ENCODE results near the gene IL11RA. TPM values are rescaled to one million over a fixed set of nuclear protein-coding genes. Genes with fewer than 3 reads are reported as not detected.

The IL11RA gene
- total and polyA plus RNA-seq, 5 donors from 2014 or later: 7.3 to 228 (median 10.9) TPM

- no peak overlapping the region for H3K4me3 Mint-ChIP-seq
- Histone ChIP-seq H3K27ac (ENCODE audit: insufficient read depth, low read length, poor library complexity, severe bottlenecking) (no peak overlapping the region), H3K4me1 (ENCODE audit: control insufficient read depth, insufficient read depth, low read length, poor library complexity, severe bottlenecking) (peaks cover 37% of the 10 kb centered on the region), H3K9me3 (ENCODE audit: control insufficient read depth in 2 of 2, low read length in 2 of 2) (no peaks in the 10 kb centered on the region), H3K27me3 (ENCODE audit: control insufficient read depth, insufficient read depth, low read length) (peaks cover 46% of the 10 kb centered on the region), H3K36me3 (ENCODE audit: control insufficient read depth, insufficient read depth, low read length) (no peaks in the 10 kb centered on the region), H3K4me3 (ENCODE audit: low read depth, low read length) (no peak overlapping the region)
- peaks cover 5% of the 10 kb centered on the region for H3K36me3 Mint-ChIP-seq
- peaks cover 11 to 38% (median 15%) of the 10 kb centered on the region in 4 donors for H3K4me1 Mint-ChIP-seq
- H3K9me3 Mint-ChIP-seq: peaks cover 0 to 3% (median 0%) of the 10 kb centered on the region in 7 donors
- ATAC-seq (ENCODE audit: low read depth in 2 of 2) (no peak), DNase-seq (no peak)
- peaks cover 76% of the 10 kb centered on the region for H3K27me3 Mint-ChIP-seq
- H3K27ac Mint-ChIP-seq: no peak overlapping the region
Measured at GRCh38 chr9:34625186-34625486, 26.8 kb upstream of the IL11RA start.

GRCh38 chr9:34627716-34628655 lies 24.0 kb upstream of the IL11RA start:
- Mint-ChIP-seq H3K4me1 (peaks cover 6 to 30% (median 10%) of the 10 kb centered on the region in 4 donors), H3K27me3 (peaks cover 59% of the 10 kb centered on the region), H3K36me3 (peaks cover 5% of the 10 kb centered on the region), H3K27ac (peak overlapping the region in 2 of 3 donors; percentile 2 to 79), H3K9me3 (peaks cover 0 to 3% (median 0%) of the 10 kb centered on the region in 7 donors), H3K4me3 (peak overlapping the region; percentile 16 to 88 (median 79))
- Histone ChIP-seq H3K9me3 (ENCODE audit: control insufficient read depth in 2 of 2, low read length in 2 of 2) (no peaks in the 10 kb centered on the region), H3K36me3 (ENCODE audit: control insufficient read depth, insufficient read depth, low read length) (no peaks in the 10 kb centered on the region), H3K27me3 (ENCODE audit: control insufficient read depth, insufficient read depth, low read length) (peaks cover 40% of the 10 kb centered on the region), H3K4me3 (ENCODE audit: low read depth, low read length) (peak overlapping the region; percentile 64), H3K4me1 (ENCODE audit: control insufficient read depth, insufficient read depth, low read length, poor library complexity, severe bottlenecking) (peaks cover 32% of the 10 kb centered on the region), H3K27ac (ENCODE audit: insufficient read depth, low read length, poor library complexity, severe bottlenecking) (no peak overlapping the region)
- DNase-seq (no peak), ATAC-seq (ENCODE audit: low read depth in 2 of 2) (peak in 1 of 2 donors; percentile 15)

GRCh38 chr9:34628656-34629490 lies 23.1 kb upstream of the IL11RA start, which contains the start of gene ARID3C:
Gene ARID3C (minus strand): TSS chr9:34629066. CDS start chr9:34628014, 1,052 bp downstream.
- H3K9me3 Mint-ChIP-seq: peaks cover 0 to 3% (median 0%) of the 10 kb centered on the region in 7 donors
- Histone ChIP-seq H3K9me3 (ENCODE audit: control insufficient read depth in 2 of 2, low read length in 2 of 2) (no peaks in the 10 kb centered on the region), H3K36me3 (ENCODE audit: control insufficient read depth, insufficient read depth, low read length) (no peaks in the 10 kb centered on the region), H3K4me3 (ENCODE audit: low read depth, low read length) (peak within 1 kb of the TSS; percentile 64), H3K27me3 (ENCODE audit: control insufficient read depth, insufficient read depth, low read length) (peaks cover 40% of the 10 kb centered on the region), H3K4me1 (ENCODE audit: control insufficient read depth, insufficient read depth, low read length, poor library complexity, severe bottlenecking) (peaks cover 24% of the 10 kb centered on the region), H3K27ac (ENCODE audit: insufficient read depth, low read length, poor library complexity, severe bottlenecking) (no peak within 1 kb of the TSS)
- ATAC-seq (ENCODE audit: low read depth in 2 of 2) (peak; percentile 54 to 66), DNase-seq (peak in 2 of 3 donors; percentile 32 to 38)
- H3K4me1 Mint-ChIP-seq: peaks cover 8 to 28% (median 11%) of the 10 kb centered on the region in 4 donors
- peak within 1 kb of the TSS; percentile 70 to 88 (median 82) for H3K4me3 Mint-ChIP-seq
- peak within 1 kb of the TSS in 2 of 3 donors; percentile 2 to 79 for H3K27ac Mint-ChIP-seq
- H3K36me3 Mint-ChIP-seq: peaks cover 6% of the 10 kb centered on the region
- peaks cover 51% of the 10 kb centered on the region for H3K27me3 Mint-ChIP-seq

- no peak overlapping the region for H3K27ac Mint-ChIP-seq
- H3K27me3 Mint-ChIP-seq: peaks cover 47% of the 10 kb centered on the region
- H3K4me3 Mint-ChIP-seq: peak overlapping the region; percentile 70 to 83 (median 82)
- no peak overlapping the region for H3K4me3 ChIP-seq (ENCODE audit: low read depth, low read length)
- H3K27me3 ChIP-seq (ENCODE audit: control insufficient read depth, insufficient read depth, low read length): peaks cover 40% of the 10 kb centered on the region
- ATAC-seq (ENCODE audit: low read depth in 2 of 2): no peak
- peaks cover 0 to 3% (median 0%) of the 10 kb centered on the region in 7 donors for H3K9me3 Mint-ChIP-seq
- no peaks in the 10 kb centered on the region for H3K36me3 ChIP-seq (ENCODE audit: control insufficient read depth, insufficient read depth, low read length)
- DNase-seq: no peak
- H3K9me3 ChIP-seq (ENCODE audit: control insufficient read depth in 2 of 2, low read length in 2 of 2): no peaks in the 10 kb centered on the region
- H3K4me1 Mint-ChIP-seq: peaks cover 12 to 29% (median 12%) of the 10 kb centered on the region in 4 donors
- no peak overlapping the region for H3K27ac ChIP-seq (ENCODE audit: insufficient read depth, low read length, poor library complexity, severe bottlenecking)
- peaks cover 19% of the 10 kb centered on the region for H3K4me1 ChIP-seq (ENCODE audit: control insufficient read depth, insufficient read depth, low read length, poor library complexity, severe bottlenecking)
- H3K36me3 Mint-ChIP-seq: peaks cover 8% of the 10 kb centered on the region
Measured at GRCh38 chr9:34629491-34629808, 22.5 kb upstream of the IL11RA start.

GRCh38 chr9:34630402-34631154 lies 21.4 kb upstream of the IL11RA start:
- Histone ChIP-seq H3K9me3 (ENCODE audit: control insufficient read depth in 2 of 2, low read length in 2 of 2) (no peaks in the 10 kb centered on the region), H3K4me1 (ENCODE audit: control insufficient read depth, insufficient read depth, low read length, poor library complexity, severe bottlenecking) (peaks cover 22% of the 10 kb centered on the region), H3K36me3 (ENCODE audit: control insufficient read depth, insufficient read depth, low read length) (no peaks in the 10 kb centered on the region), H3K4me3 (ENCODE audit: low read depth, low read length) (no peak overlapping the region), H3K27ac (ENCODE audit: insufficient read depth, low read length, poor library complexity, severe bottlenecking) (no peak overlapping the region), H3K27me3 (ENCODE audit: control insufficient read depth, insufficient read depth, low read length) (peaks cover 37% of the 10 kb centered on the region)
- peaks cover 12 to 40% (median 12%) of the 10 kb centered on the region in 4 donors for H3K4me1 Mint-ChIP-seq
- no peak overlapping the region for H3K27ac Mint-ChIP-seq
- ATAC-seq (ENCODE audit: low read depth in 2 of 2) (no peak), DNase-seq (no peak)
- peaks cover 43% of the 10 kb centered on the region for H3K27me3 Mint-ChIP-seq
- peaks cover 0 to 3% (median 0%) of the 10 kb centered on the region in 7 donors for H3K9me3 Mint-ChIP-seq
- H3K36me3 Mint-ChIP-seq: peaks cover 8% of the 10 kb centered on the region
- H3K4me3 Mint-ChIP-seq: peak overlapping the region in 3 of 4 donors; percentile 35 to 70 (median 56)

GRCh38 chr9:34633166-34633565 lies 18.8 kb upstream of the IL11RA start:
- H3K27me3 Mint-ChIP-seq: peaks cover 20% of the 10 kb centered on the region

More at GRCh38 chr9:34633166-34633565, 18.8 kb upstream of the IL11RA start:
- no peaks in the 10 kb centered on the region for H3K36me3 ChIP-seq (ENCODE audit: control insufficient read depth, insufficient read depth, low read length)
- Mint-ChIP-seq H3K27ac (no peak overlapping the region), H3K36me3 (peaks cover 8% of the 10 kb centered on the region), H3K9me3 (peaks cover 0 to 2% (median 0%) of the 10 kb centered on the region in 7 donors), H3K4me3 (peak overlapping the region in 1 of 4 donors; percentile 73), H3K4me1 (peaks cover 14 to 51% (median 20%) of the 10 kb centered on the region in 4 donors)
- DNase-seq: no peak
- H3K4me1 ChIP-seq (ENCODE audit: control insufficient read depth, insufficient read depth, low read length, poor library complexity, severe bottlenecking): peaks cover 39% of the 10 kb centered on the region
- peaks cover 14% of the 10 kb centered on the region for H3K27me3 ChIP-seq (ENCODE audit: control insufficient read depth, insufficient read depth, low read length)
- no peaks in the 10 kb centered on the region for H3K9me3 ChIP-seq (ENCODE audit: control insufficient read depth in 2 of 2, low read length in 2 of 2)
- no peak overlapping the region for H3K4me3 ChIP-seq (ENCODE audit: low read depth, low read length)
- no peak overlapping the region for H3K27ac ChIP-seq (ENCODE audit: insufficient read depth, low read length, poor library complexity, severe bottlenecking)
- ATAC-seq (ENCODE audit: low read depth in 2 of 2): no peak
